Measurements from ENCODE around the gene CNGA2. TPM values are rescaled to one million over a fixed set of nuclear protein-coding genes. Genes with fewer than 3 reads are reported as not detected.

Gene CNGA2
- total and polyA plus RNA-seq, 4 donors = not detected

GRCh38 chrX:151722241-151722846 is 12.2 kb upstream of the CNGA2 start:
- Histone ChIP-seq H3K36me3 (ENCODE audit: control insufficient read depth in 4 of 4, insufficient read depth in 4 of 4, low read length in 4 of 4) (no peaks in the 10 kb centered on the region), H3K27ac (ENCODE audit: low read depth in 1 of 2, low read length in 1 of 2) (no peak overlapping the region), H3K4me1 (ENCODE audit: control insufficient read depth in 5 of 5, insufficient read depth in 5 of 5, low read length in 5 of 5) (peaks cover 0 to 4% (median 0%) of the 10 kb centered on the region in 5 donors), H3K27me3 (ENCODE audit: control insufficient read depth in 3 of 3, insufficient read depth in 3 of 3, low read length in 2 of 3) (peaks cover 0 to 2% (median 0%) of the 10 kb centered on the region in 3 donors), H3K4me3 (no peak overlapping the region), H3K9ac (ENCODE audit: insufficient read depth in 1 of 2, low read length in 2 of 2) (no peak overlapping the region), H3K9me3 (ENCODE audit: control insufficient read depth in 4 of 4, insufficient read depth in 3 of 4, low read length in 3 of 4) (no peaks in the 10 kb centered on the region)
- WGBS, 2 donors = 47 to 73% methylated on average over 20 to 24 of the region's 24 CpGs
- peak; percentile 27 to 48 (median 47) for DNase-seq
- no peak for TF ChIP-seq CTCF (IDR thresholded peaks at IDR 0.05; ENCODE audit: control extremely low read depth, extremely low read depth)
- no peak for ATAC-seq (ENCODE audit: insufficient read depth, low FRiP score)

GRCh38 chrX:151723156-151723760 is 11.3 kb upstream of the CNGA2 start:
- DNase-seq (peak in 1 of 3 donors; percentile 17), ATAC-seq (ENCODE audit: insufficient read depth, low FRiP score) (no peak)
- Histone ChIP-seq H3K9me3 (ENCODE audit: control insufficient read depth in 4 of 4, insufficient read depth in 3 of 4, low read length in 3 of 4) (no peaks in the 10 kb centered on the region), H3K9ac (ENCODE audit: insufficient read depth in 1 of 2, low read length in 2 of 2) (no peak overlapping the region), H3K4me3 (no peak overlapping the region), H3K36me3 (ENCODE audit: control insufficient read depth in 4 of 4, insufficient read depth in 4 of 4, low read length in 4 of 4) (no peaks in the 10 kb centered on the region), H3K27me3 (ENCODE audit: control insufficient read depth in 3 of 3, insufficient read depth in 3 of 3, low read length in 2 of 3) (peaks cover 0 to 4% (median 0%) of the 10 kb centered on the region in 3 donors), H3K27ac (ENCODE audit: low read depth in 1 of 2, low read length in 1 of 2) (no peak overlapping the region), H3K4me1 (ENCODE audit: control insufficient read depth in 5 of 5, insufficient read depth in 5 of 5, low read length in 5 of 5) (peaks cover 0 to 4% (median 0%) of the 10 kb centered on the region in 5 donors)
- TF ChIP-seq CTCF (IDR thresholded peaks at IDR 0.05; ENCODE audit: control extremely low read depth, extremely low read depth) = no peak
- 66 to 69% methylated on average over 6 to 7 of the region's 7 CpGs for WGBS, 2 donors

- no peak for TF ChIP-seq CTCF (IDR thresholded peaks at IDR 0.05; ENCODE audit: control extremely low read depth, extremely low read depth)
- H3K36me3 ChIP-seq (ENCODE audit: control insufficient read depth in 4 of 4, insufficient read depth in 4 of 4, low read length in 4 of 4) = no peaks in the 10 kb centered on the region
- WGBS, 2 donors = 59 to 79% methylated on average over 4 to 7 of the region's 7 CpGs
- no peaks in the 10 kb centered on the region for H3K9me3 ChIP-seq (ENCODE audit: control insufficient read depth in 4 of 4, insufficient read depth in 3 of 4, low read length in 3 of 4)
- no peak overlapping the region for H3K27ac ChIP-seq (ENCODE audit: low read depth in 1 of 2, low read length in 1 of 2)
- H3K27me3 ChIP-seq (ENCODE audit: control insufficient read depth in 3 of 3, insufficient read depth in 3 of 3, low read length in 2 of 3) = peaks cover 0 to 4% (median 0%) of the 10 kb centered on the region in 3 donors
- H3K9ac ChIP-seq (ENCODE audit: insufficient read depth in 1 of 2, low read length in 2 of 2) = no peak overlapping the region
- H3K4me1 ChIP-seq (ENCODE audit: control insufficient read depth in 5 of 5, insufficient read depth in 5 of 5, low read length in 5 of 5) = peaks cover 0 to 4% (median 0%) of the 10 kb centered on the region in 5 donors
- H3K4me3 ChIP-seq = no peak overlapping the region
- DNase-seq (peak in 1 of 3 donors; percentile 0), ATAC-seq (ENCODE audit: insufficient read depth, low FRiP score) (no peak)
Observed at GRCh38 chrX:151724563-151725337, 9.8 kb upstream of the CNGA2 start.

All from lung (tissue), 12 donors.